Posterior cingulate gyrus (tissue), 11 donors: Measurements from ENCODE around the gene CKAP2L.

ENCODE experiments used
- DNase-seq, 10 donors: peaks; one replicate each; pipeline versions ENCODE4 v3.0.0 to v3.0.0-alpha.2; 2020 to 2021; ENCODE audit warnings: mixed read lengths in 3 of 10
- intact Hi-C: fragments of 100-400 bp; cut with DNase I; formaldehyde crosslinking; loops from one replicate; pipeline ENCODE4 v1.15.1; 2023

CKAP2L gene, protein sequence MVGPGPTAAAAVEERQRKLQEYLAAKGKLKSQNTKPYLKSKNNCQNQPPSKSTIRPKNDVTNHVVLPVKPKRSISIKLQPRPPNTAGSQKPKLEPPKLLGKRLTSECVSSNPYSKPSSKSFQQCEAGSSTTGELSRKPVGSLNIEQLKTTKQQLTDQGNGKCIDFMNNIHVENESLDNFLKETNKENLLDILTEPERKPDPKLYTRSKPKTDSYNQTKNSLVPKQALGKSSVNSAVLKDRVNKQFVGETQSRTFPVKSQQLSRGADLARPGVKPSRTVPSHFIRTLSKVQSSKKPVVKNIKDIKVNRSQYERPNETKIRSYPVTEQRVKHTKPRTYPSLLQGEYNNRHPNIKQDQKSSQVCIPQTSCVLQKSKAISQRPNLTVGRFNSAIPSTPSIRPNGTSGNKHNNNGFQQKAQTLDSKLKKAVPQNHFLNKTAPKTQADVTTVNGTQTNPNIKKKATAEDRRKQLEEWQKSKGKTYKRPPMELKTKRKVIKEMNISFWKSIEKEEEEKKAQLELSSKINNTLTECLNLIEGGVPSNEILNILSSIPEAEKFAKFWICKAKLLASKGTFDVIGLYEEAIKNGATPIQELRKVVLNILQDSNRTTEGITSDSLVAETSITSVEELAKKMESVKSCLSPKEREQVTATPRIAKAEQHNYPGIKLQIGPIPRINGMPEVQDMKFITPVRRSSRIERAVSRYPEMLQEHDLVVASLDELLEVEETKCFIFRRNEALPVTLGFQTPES

DNA sequence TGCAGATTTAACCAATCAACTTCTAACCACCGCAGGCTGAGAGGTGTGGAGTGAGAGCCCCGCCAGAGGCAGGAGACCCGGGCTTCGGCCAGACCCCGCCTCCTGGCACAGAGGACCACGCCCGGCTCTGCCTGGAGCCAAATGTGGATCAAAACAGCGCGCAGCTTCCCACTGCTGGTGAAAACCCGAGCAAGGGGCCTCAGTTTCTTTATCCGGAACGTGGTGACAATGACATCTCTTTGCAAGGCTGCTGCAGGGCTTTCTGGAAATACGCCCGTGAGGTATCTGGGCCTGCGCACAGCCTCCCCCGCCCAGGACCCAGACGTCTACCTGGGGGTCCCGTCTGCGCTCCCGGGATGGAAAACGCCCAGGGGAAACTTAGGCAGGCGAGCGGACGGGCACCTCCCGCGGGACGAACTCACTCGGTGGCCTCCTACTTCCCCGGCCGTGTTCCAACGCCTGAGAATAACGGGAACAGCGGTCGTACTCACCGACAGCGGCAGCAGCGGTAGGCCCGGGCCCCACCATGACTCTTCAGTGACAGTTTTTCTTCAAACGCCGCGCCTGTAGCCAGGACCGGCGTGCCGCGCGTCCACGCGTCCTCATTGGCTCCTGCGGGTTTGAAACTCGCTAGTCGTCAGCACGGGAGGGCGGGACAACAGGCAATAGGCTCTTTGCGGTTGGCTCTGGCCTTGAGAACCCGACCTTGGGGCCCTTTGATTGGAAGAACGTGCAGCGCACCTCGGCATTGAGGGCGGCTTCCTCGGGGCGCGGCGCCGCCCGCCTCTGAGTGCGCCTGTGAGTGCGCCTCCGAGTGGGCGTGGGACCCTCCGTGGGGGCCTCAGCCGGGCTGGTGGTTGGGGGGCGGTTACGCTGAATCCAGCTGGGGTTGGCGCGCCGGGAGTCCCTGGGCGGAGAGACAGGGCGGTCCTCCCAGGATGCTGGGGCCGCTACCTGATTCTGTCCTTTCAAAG, at the start of gene CKAP2L:
TSS of gene CKAP2L (minus strand) at position 539 of the 974 bp plus-strand sequence. CDS start at position 528, 11 bp downstream.
- peak; percentile 91 to 99 (median 96) for DNase-seq
- intact Hi-C loops: no loop called here

DNA sequence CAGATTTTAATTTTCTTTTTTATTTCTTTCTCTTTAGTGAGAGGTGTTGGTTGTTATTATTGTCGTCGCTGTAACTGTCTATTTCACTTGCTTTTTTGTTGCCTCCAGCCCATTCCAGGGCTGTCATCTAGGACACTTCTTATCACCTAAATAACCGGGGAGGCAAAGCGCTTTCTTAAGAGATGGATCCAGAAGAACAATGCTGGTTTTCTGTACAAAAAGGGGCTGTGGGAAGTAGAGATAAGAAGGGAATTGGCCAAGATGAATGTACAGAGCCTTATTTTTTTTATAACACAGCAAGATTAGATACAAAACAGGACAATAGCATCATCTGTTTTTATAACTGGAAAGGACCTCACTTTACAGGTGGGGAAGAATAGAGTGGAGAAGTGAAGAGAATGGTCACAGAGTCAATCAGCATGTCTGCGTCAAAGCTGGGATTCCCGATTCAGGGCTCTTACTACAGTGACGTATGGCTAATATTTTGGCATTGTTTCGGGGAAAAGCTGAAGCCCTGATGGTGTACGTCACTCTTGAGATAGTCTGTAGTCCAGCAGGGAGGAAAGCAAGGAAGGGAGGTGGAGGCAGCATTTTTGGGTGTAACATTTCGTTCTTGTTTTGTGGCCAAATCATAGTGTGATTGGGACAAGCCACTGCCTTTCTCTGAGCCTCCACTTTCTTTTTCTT, 49.0 kb upstream of the CKAP2L start:
- DNase-seq: no peak

DNA sequence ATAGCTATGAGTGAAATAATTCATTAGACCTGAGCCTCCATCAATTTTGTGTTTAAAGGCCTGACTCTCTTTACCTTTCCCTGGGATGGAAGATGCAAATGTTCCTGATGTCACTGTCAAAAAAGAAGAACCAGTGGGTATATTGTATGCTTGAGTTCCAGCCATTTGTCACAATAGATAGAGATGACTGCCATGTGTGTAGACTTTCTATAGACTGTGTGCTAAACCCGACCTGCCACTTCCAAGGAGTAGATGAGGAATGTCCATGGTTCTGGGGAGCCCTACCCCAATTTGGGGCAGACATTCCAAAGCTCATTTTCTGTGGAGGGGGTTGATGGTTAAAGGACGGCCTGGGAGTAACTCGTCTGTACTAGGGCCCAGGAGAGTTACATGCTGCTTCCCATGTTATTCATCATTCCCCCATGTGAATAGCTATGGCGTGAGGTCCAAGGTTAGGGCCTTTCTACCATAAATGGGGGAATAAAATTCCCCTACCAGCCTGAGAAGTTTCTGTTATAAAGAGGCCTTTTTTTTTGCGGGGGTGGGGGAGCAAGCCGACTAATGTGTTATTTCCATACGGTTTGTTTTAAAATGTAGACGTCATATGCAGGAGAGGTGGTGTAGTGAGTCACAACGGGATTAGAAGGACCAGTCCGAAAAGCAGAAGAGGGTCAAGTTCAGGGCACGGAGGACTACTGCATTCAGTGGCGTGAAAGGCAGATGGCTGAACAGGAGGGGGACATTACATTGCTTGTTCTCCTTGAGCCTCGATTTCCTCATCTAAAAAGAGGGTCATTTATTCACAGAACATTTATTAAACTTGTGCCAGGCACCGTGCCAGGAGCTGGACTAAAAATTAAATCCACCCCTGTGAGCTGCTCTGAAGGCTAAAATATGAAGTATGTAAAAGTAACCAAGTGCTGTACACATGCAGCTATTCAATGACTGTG, 48.2 kb upstream of the CKAP2L start:
- DNase-seq: no peak
- intact Hi-C loops: no loop called here

More for the DNA sequence above, 49.0 kb upstream of the CKAP2L start:
- intact Hi-C loops: no loop called here

DNA sequence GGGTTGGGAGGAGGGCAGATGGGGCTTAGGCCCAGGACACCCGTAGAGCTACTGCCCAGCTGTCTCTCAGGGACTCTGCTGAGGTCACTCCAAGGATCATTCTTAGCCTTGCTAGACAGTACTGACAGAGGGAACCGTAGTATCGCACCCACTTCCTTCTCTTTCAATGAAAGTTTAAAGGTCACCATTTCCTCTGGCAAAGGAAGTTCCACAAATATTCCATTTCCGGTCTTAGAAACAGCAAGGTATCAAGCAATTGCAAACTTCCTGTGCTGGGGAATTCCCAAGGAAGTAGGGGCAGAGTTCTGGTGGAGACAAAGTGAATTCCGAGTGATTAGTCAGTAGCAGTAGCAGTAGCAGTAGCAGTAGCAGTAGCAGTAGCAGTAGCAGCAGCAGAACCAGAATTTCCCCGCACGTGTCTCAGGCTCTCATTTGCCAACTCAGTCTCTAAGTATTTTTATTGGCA, 47.5 kb upstream of the CKAP2L start:
- DNase-seq: no peak
- intact Hi-C loops: no loop called here

DNA sequence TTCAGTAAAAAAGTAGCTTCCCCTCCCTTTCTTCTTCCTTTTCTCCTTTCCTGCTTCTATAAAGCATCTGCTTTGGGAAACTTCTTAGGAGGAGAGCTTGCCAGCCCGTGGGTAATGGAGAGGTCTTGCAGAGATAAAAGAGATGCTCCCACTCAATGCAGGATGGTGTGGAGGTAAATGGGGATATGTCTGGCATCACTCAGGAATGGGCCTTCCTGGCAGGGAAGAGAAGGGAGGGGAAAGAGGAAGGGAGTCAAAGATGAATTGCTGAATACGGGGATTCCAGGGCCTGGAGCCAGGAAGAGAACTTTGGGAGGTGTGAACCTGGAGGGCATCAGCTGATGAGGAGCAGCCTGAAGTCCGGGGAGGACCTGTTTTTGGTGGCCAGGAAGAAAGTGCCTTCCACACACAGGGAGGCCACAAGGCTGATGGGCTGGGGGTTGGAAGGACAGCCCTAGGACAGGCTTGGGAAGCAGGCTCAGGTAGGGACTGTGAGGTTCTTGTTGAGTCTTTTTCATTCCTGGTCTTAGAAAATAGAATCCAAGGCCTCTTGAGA, 46.9 kb upstream of the CKAP2L start:
- intact Hi-C loops: no loop called here
- no peak for DNase-seq

DNA sequence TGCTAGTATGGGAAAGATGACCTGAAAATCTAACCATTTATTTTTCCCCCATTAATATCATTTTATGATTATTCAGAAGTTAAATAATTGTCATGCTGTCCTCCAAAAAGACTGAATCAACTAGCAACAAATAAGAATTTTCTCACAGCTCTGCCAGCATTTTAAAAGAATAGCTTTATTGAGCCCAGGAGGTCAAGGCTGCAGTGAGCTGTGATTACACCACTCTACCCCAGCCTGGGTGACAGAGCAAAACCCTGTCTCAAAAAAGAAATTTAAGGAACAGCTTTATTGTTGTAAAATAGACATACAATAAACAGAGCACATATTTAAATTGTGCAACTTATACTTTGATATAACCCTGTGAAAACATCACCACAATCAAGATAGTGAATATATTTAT, 44.7 kb upstream of the CKAP2L start:
- DNase-seq: no peak
- intact Hi-C loops: no loop called here

DNA sequence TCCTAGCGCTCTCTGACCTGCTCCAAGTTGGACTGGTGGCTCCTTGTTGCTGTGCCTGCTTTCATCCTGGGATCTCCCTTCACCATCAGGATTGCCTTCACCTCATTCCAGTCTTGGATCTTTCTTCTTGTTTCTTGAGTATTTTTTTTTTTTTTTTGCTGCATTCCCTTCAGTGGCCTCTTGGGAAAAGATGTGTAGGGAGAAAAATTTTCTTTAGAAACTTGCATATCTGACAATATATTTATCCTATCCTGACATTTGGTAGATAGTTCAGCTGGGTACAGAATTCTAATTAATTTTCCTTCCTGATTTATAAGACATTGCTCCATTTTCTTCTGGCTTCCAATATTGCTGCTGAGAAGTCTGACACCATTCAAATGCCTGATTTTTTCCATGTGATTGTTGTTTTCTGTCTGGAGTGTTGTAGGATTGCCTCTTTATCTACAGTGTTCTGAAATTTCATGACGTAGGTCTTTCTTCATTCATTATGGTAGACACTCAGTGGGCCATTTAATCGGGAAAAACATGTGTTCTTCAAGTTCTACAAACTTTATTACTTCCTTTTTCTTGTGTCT, 42.9 kb upstream of the CKAP2L start:
- intact Hi-C loops: no loop called here
- DNase-seq: no peak

DNA sequence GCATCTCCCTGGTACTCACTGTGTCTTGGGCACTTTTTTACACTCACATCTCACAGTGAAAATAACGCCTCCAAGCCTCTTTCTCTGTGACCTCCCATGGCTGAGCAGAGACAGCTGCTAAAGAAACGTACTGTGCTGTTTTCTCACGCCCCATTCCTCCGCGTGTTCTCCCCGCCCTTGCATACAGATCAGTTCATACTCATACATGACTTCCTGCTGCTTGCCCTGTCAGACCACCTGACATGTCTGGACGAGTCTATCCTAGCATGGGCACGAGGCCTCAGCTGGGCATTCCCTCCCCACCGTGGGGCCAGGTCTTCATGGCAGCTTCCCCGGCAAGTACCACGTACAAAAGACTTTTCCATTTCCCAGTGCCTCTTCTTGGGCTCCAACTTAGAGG, 41.1 kb upstream of the CKAP2L start:
- intact Hi-C loops: no loop called here
- DNase-seq: no peak

DNA sequence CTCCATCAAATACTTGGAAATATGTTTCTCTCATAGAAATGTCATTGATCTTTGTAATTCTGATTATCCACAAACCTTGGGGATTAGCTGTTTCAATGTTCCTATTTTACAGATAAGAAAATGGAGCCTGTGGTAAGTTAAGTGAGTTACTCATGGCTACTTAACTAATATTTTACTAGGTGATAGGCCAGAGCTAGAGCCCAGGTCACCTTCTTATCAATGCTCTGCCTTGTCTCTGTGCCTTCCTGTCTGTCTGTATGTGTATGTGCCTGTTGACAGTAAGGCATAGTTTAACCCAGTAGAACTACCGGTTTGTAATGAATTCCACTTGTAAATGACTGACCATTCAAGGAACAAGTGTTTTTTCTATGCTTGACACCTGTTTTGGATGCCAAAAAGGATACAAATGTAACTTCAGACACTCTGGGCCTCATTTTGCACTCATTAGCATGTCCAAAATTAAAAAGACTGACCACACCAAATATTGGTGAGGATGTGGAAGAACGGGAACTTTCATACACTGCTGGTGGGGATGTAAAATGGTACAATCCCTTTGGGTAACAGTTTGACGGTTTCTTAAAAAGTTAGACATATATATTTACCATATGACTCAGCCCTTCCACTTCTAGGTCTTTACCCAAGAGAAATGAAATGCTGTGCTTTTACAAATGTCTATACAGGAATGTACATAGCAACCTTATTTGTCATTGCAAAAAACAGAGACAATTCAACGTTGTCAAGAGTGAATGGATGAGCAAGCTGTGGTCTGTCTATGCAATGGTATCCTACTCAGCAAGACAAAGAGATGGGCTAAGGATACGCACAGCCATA, 39.5 kb upstream of the CKAP2L start:
- no peak for DNase-seq
- intact Hi-C loops: no loop called here

DNA sequence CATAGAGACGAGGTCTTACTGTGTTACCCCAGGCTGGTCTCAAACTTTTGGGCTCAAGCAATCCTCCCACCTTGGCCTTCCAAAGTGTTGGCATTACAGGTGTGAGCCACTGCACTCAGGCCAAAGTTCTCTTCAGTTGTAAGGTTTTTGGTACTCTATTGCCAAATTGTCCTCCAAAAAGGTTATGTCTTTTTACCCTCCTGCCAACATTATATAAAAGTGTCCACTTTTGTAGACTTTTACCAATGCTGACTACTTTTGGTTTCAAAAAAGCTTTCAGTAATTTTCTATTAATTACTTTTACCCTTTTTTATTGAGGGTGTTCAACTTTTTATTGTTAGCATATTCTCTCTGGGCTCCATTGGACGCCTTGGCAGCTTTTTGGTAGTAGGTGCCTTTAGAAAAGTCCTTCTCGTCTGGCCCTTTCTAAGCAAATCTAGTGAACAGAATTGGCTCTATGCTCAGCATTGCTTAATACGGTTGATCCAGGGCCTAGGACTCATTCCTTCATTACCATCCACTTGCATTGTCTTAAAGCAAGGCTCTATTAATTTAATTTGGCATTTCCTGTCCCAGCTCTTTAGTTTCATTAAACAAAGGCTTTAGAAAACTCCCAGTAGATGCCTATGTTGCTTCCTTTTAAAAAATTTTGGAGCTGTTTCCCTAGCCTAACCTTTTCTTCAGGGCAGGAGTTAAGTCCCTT, 36.6 kb upstream of the CKAP2L start:
- DNase-seq: no peak
- intact Hi-C loops: no loop called here

DNA sequence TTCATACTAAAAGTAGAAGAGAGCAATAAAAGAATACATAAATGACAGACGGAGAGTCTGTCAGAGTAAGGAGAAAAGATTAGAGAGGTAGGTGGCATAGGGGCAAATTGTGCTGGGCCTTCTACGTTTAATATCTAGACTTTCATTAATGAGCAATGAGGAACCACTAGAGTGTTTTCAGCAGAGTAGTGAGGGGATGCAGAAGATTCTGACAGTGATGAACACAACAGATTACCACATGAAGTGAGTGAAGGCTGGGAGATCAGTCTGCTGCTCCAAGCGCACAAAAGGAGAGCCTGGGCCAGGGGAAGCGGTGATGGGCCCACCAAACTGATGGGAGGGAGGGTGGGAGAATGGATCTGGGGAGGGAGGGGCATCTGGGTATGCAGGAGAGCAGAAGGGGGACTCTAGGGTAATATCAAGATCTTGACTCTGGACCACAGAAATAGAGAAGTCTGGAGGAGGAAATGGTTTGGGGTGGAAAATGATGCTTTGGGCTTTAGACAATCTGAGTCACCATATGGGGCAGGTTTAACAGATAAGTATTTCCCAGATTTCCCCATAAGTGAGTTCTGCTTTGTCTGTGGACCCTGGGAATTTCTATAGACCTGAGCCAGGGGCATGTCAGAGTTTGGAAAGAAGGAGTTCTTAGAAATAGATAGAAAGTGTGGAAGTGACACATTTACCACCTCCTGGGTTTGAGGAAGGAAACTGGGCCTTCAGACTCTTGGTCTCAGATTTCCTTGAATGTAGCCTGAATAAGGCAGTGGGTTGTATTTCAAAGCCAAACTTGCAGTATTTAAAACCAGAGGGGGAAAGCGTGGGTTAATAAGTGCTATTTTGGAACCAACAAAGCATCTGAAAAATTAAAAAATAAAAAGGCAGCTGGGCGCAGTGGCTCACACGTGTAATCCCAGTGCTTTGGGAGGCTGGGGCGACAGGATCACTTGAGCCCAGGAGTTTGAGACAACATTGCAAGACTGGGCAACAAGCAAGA, 34.9 kb upstream of the CKAP2L start:
- no peak for DNase-seq
- intact Hi-C loops: no loop called here

DNA sequence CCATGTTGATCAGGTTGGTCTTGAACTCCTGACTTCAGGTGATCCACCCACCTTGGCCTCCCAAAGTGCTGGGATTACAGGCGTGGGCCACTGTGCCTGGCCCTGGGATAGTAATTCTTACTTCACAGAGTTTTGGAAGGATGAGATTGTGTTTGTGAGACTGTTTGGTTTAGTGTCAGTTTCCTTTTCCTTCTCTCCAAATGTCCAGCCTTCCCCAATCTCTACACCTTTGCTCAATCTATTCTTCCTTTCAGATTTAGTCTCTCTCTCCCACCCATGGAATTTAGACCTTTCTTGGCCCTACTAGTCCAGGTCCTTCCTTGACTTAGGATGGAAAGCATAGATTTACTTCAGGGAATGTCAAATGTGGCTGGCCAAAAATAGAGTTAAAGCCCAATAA, 32.1 kb upstream of the CKAP2L start:
- intact Hi-C loops: no loop called here
- DNase-seq: no peak

DNA sequence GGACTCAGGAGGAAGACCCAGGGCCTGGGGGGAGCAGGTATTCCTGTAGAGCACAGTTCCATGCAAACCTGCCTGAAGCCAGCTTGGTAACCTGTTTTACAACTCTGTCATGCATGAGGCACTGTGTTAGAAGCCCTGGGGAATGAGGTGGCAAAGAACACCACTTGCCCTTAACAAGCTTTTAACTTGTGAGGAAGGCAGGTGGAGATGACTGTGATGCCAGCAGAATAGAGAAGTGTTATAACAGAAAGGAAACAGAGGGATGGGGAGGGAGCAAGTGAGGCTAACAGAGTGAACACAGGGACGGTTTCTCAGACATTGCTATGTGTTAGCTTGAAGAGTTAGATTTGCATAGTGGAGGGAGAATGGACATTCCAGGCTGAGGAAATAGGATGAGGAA, 31.4 kb upstream of the CKAP2L start:
- intact Hi-C loops: no loop called here
- no peak for DNase-seq

DNA sequence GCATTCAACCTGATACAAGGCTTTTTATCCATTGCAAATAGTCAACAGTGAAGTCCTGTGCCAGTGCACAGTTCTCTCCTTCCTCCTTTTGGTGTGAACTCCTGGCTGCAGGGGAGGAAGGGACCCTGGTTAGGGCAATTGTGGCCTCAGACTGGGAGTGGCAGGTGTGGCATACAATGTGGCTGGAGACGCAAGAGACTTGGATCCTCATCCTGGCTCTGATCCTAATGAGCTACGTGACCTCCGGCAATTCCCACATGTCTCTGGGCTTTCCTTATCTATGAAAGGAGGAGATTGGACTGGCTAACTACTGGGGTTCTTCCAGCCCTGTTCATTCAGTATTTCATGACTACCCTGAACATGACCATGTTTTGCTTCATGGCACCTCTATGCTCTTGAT, 30.4 kb upstream of the CKAP2L start:
- no peak for DNase-seq
- intact Hi-C loops: no loop called here

DNA sequence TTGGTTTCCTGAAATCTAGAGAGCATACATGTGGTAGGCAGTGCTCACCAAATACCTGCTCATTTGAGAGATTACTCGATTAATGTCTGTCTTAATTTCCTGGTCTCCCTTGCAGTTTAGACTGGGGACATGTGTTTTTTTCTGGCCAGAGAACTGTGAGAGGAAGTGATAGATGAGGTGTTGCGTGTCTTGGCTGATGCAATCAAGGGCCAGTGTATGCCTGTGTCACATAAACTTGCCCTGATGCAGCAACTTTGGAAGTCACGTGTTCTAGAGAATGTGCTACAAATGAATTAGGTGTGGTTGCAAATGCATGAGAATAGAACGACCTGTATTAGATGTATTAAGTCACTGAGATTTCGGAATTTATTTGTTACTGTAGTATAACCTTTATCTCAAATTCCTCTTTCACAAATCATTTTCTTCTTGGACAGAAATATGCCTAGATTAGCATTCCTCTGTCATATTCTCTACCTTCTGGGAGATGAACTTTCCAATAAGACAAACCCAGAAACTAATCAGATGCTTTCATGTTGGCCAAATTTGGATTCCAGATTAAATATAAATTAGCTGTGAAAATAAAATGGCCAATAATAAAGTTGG, 29.8 kb upstream of the CKAP2L start:
- intact Hi-C loops: no loop called here
- DNase-seq: no peak
